Lung (tissue), 12 donors: ENCODE measurements around the gene GTF2F1. TPM values are rescaled to one million over a fixed set of nuclear protein-coding genes. Genes with fewer than 3 reads are reported as not detected.

ENCODE experiments used
- ATAC-seq: fragments of 200-7000 bp; cut with Tn5 transposase; one replicate; pipeline ENCODE4 v1.9.1; 2020; ENCODE audit warnings: moderate number of reproducible peaks; ENCODE audit not compliant: insufficient read depth, low FRiP score
- DNase-seq, 3 donors: peaks; one replicate each; pipeline ENCODE4 v3.0.0-alpha.2; 2013 to 2017
- H3K27ac ChIP-seq, 2 donors: one replicate each; pipeline ENCODE4 v1.5.1; 2013; ENCODE audit warnings: mild to moderate bottlenecking in 2 of 2, moderate library complexity in 2 of 2, control low read depth in 1 of 2, inconsistent platforms in 1 of 2, low read depth in 1 of 2, low read length in 1 of 2
- H3K27me3 ChIP-seq, 3 donors: one replicate each; pipeline ENCODE4 v1.5.1; 2013; ENCODE audit warnings: low read length in 2 of 3; ENCODE audit not compliant: control insufficient read depth in 3 of 3, insufficient read depth in 3 of 3
- H3K36me3 ChIP-seq, 4 donors: one replicate each; pipeline ENCODE4 v1.5.1; 2013; ENCODE audit warnings: low read length in 4 of 4, mild to moderate bottlenecking in 1 of 4, moderate library complexity in 1 of 4; ENCODE audit not compliant: control insufficient read depth in 4 of 4, insufficient read depth in 4 of 4
- H3K4me1 ChIP-seq, 5 donors: one replicate each; pipeline ENCODE4 v1.5.1; 2013; ENCODE audit warnings: low read length in 5 of 5, mild to moderate bottlenecking in 2 of 5, moderate library complexity in 1 of 5; ENCODE audit not compliant: control insufficient read depth in 5 of 5, insufficient read depth in 5 of 5
- H3K4me3 ChIP-seq: one replicate; pipeline ENCODE4 v1.5.1; 2013; ENCODE audit warnings: mild to moderate bottlenecking, control low read depth, moderate library complexity
- H3K9ac ChIP-seq, 2 donors: one replicate each; pipeline ENCODE4 v1.5.1; 2013; ENCODE audit warnings: low read length in 2 of 2, control low read depth in 1 of 2; ENCODE audit not compliant: insufficient read depth in 1 of 2
- H3K9me3 ChIP-seq, 4 donors: one replicate each; pipeline ENCODE4 v1.5.1; 2013; ENCODE audit warnings: low read length in 3 of 4, mild to moderate bottlenecking in 1 of 4, moderate library complexity in 1 of 4; ENCODE audit not compliant: control insufficient read depth in 4 of 4, insufficient read depth in 3 of 4
- WGBS, 2 donors: extraction: QIAGEN DNeasy Blood & Tissue Kit; methylation state at CpG; one replicate each; pipeline ENCODE4 v1.1.7; 2013; 5-methylcytosine and 5-hydroxymethylcytosine counted together
- polyA plus RNA-seq, 2 donors: library from polyadenylated mRNA; stranded (reverse); fragments of 200-250 nt; gene quantifications; one replicate each; pipeline ENCODE4 v1.2.1, GENCODE V29; 2013
- total RNA-seq, 2 donors: library from RNA; depleted of rRNA in 1 of 2; stranded (reverse); fragments of >200 nt in 1 of 2; gene quantifications; one replicate each; pipeline ENCODE4 v1.2.1, GENCODE V29; 2014 to 2021
- TF ChIP-seq, protein P1 (sequence below): IDR thresholded peaks from 2 replicates; pipeline ENCODE4 v1.5.1; 2012; ENCODE audit warnings: mild to moderate bottlenecking; ENCODE audit errors: control extremely low read depth, extremely low read depth
- donor health status: control.
- donor health status: control.
- donor health status: Bipolar disorder and iron deficiency.
- donor health status: healthy.
- donor health status: DM: yes; HTN: yes; CAD: no.

GTF2F1 gene
- total and polyA plus RNA-seq, 4 donors, result 45.4 to 53.5 (median 48.3) TPM

DNA sequence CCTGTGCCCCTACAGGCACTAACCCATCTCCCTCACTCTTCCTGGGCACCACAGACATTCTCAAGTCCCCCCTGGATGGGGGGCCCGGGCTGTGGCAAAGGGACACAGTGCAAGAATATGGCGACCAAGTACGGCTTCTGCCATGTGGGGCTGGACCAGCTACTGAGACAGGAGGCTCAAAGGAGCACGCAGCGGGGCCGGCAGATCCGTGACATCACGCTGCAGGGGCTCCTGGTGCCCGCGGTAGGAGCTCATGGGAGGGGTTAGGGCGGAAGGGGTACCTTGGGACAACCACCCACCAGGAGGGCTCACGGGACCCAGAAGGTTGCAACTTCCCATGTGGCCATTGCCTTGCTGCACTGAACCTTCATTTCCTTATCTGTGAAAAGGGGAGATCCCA is 3.3 kb upstream of the GTF2F1 start:
- Histone ChIP-seq H3K27ac (no peak overlapping the region), H3K4me3 (no peak overlapping the region), H3K36me3 (no peaks in the 10 kb centered on the region), H3K27me3 (no peaks in the 10 kb centered on the region), H3K9ac (no peak overlapping the region), H3K4me1 (peaks cover 0 to 13% (median 6%) of the 10 kb centered on the region in 5 donors), H3K9me3 (no peaks in the 10 kb centered on the region)
- TF ChIP-seq, protein P1, sequence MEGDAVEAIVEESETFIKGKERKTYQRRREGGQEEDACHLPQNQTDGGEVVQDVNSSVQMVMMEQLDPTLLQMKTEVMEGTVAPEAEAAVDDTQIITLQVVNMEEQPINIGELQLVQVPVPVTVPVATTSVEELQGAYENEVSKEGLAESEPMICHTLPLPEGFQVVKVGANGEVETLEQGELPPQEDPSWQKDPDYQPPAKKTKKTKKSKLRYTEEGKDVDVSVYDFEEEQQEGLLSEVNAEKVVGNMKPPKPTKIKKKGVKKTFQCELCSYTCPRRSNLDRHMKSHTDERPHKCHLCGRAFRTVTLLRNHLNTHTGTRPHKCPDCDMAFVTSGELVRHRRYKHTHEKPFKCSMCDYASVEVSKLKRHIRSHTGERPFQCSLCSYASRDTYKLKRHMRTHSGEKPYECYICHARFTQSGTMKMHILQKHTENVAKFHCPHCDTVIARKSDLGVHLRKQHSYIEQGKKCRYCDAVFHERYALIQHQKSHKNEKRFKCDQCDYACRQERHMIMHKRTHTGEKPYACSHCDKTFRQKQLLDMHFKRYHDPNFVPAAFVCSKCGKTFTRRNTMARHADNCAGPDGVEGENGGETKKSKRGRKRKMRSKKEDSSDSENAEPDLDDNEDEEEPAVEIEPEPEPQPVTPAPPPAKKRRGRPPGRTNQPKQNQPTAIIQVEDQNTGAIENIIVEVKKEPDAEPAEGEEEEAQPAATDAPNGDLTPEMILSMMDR, result no peak
- 92 to 95% methylated on average over 12 of the region's 12 CpGs for WGBS, 2 donors
- no peak for DNase-seq
- ATAC-seq, result no peak

GRCh38 chr19:6394831-6395230 is 1.9 kb upstream of the GTF2F1 start:
- H3K36me3 ChIP-seq, result peaks cover 0 to 5% (median under 1%) of the 10 kb centered on the region in 4 donors
- 93 to 97% methylated on average over 3 of the region's 3 CpGs for WGBS, 2 donors
- H3K9me3 ChIP-seq, result no peaks in the 10 kb centered on the region
- DNase-seq (no peak), ATAC-seq (no peak)
- TF ChIP-seq, protein P1, result no peak
- no peak overlapping the region for H3K4me3 ChIP-seq
- H3K27ac ChIP-seq, result no peak overlapping the region
- H3K4me1 ChIP-seq, result peaks cover 0 to 13% (median 6%) of the 10 kb centered on the region in 5 donors
- H3K27me3 ChIP-seq, result no peaks in the 10 kb centered on the region
- no peak overlapping the region for H3K9ac ChIP-seq

- H3K27ac ChIP-seq, result peak overlapping the region; percentile 91 to 96
- DNase-seq, result no peak
- WGBS, 2 donors, result 26 to 27% methylated on average over 14 of the region's 14 CpGs
- no peaks in the 10 kb centered on the region for H3K27me3 ChIP-seq
- ATAC-seq, result no peak
- H3K9ac ChIP-seq, result peak overlapping the region; percentile 87 to 88
- peaks cover 0 to 13% (median 6%) of the 10 kb centered on the region in 5 donors for H3K4me1 ChIP-seq
- H3K9me3 ChIP-seq, result no peaks in the 10 kb centered on the region
- H3K36me3 ChIP-seq, result peaks cover 0 to 9% (median 6%) of the 10 kb centered on the region in 4 donors
- peak overlapping the region; percentile 90 for H3K4me3 ChIP-seq
- TF ChIP-seq, protein P1, result no peak
Observed at GRCh38 chr19:6393983-6394412, 1.0 kb upstream of the GTF2F1 start.
